Tibial nerve (tissue), 4 donors: ENCODE measurements around the gene ADAM15. TPM values are rescaled to one million over a fixed set of nuclear protein-coding genes. Genes with fewer than 3 reads are reported as not detected.

Experiments used
- DNase-seq, 2 donors: peaks; one replicate each; pipeline ENCODE4 v3.0.0-alpha.2; 2019; ENCODE audit warnings: low spot score in 2 of 2
- H3K27ac ChIP-seq, 4 donors: fragments of 200-600 bp; sonication (generic) in 3 of 4; one replicate each; pipeline ENCODE4 v1.5.1; 2017 to 2019; ENCODE audit warnings: mild to moderate bottlenecking in 1 of 4
- H3K27me3 ChIP-seq, 2 donors: fragments of 200-600 bp; sonication (generic) in 1 of 2; one replicate each; pipeline versions ENCODE4 v1.5.1 to v1.6.0; 2017 to 2019
- H3K36me3 ChIP-seq, 3 donors: fragments of 200-600 bp; sonication (generic); one replicate each; pipeline ENCODE4 v1.5.1; 2018 to 2019
- H3K4me1 ChIP-seq, 4 donors: fragments of 200-600 bp; sonication (generic) in 3 of 4; one replicate each; pipeline ENCODE4 v1.5.1; 2017 to 2019
- H3K4me3 ChIP-seq, 4 donors: fragments of 200-600 bp; sonication (generic) in 3 of 4; one replicate each; pipeline ENCODE4 v1.5.1; 2017 to 2019; ENCODE audit warnings: mild to moderate bottlenecking in 1 of 4, moderate library complexity in 1 of 4
- H3K9me3 ChIP-seq, 4 donors: fragments of 200-600 bp; sonication (generic) in 3 of 4; one replicate each; pipeline ENCODE4 v1.5.1; 2017 to 2019
- EP300 ChIP-seq, 2 donors: sonication (generic); formaldehyde crosslinking; IDR thresholded peaks; one replicate each; pipeline ENCODE4 v1.6.1; 2017; ENCODE audit warnings: antibody characterized with exemption in 2 of 2, mild to moderate bottlenecking in 1 of 2
- POLR2A ChIP-seq, 2 donors: fragments of 450-650 bp; IDR thresholded peaks; one replicate each; pipeline ENCODE4 v1.6.1; 2017; ENCODE audit warnings: antibody characterized with exemption in 2 of 2, mild to moderate bottlenecking in 2 of 2, moderate library complexity in 2 of 2
- WGBS, 2 donors: methylation state at CpG; one replicate each; pipeline ENCODE4 v1.1.5; 2018; 5-methylcytosine and 5-hydroxymethylcytosine counted together
- total RNA-seq, 4 donors: library from RNA; depleted of rRNA; stranded (reverse); fragments of >200 nt; gene quantifications; one replicate each; pipeline ENCODE4 v1.1.0, GENCODE V29; 2016
- TF ChIP-seq, protein P1 (sequence below), 5 experiments: fragments of 200-600 bp in 3 of 5; fragments of 450-650 bp in 2 of 5; sonication (generic) in 3 of 5; IDR thresholded peaks; one replicate each; pipeline ENCODE4 v1.5.1; 2016 to 2019; ENCODE audit warnings: antibody characterized with exemption in 5 of 5, mild to moderate bottlenecking in 3 of 5, moderate library complexity in 2 of 5

Gene ADAM15
- total RNA-seq, 4 donors from 2014 or later, result 111 to 202 (median 168) TPM

DNA sequence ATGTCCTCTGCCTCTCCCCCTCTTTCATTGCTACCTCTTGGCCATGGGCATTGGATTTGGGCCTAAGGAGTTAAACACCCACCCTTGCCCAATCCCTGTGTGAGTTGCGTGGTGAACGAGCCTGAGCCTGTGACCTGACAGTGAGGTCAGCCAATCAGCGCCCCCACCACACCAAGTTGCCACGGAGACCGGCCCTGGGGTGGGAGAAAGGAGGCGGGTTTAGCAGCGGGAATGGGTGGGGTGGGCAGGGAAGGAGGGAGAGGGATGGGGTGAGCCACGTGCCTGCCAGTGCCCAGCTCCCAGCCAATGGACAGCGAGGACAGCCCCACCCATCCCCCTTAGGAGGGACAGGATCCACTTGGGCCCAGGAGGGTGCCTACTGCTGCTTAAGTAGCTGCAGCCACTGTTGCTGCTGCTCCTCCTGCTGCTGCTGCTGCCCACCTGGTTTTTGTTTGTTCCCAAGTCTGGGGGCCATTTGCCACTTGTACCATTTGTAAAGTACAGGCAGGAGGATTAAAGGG lies 39.0 kb upstream of the ADAM15 start:
- peak overlapping the region; percentile 74 to 99 (median 94) for H3K27ac ChIP-seq
- DNase-seq, result peak; percentile 71 to 75
- WGBS, 2 donors, result 3 to 10% methylated on average over 6 to 9 of the region's 9 CpGs
- H3K9me3 ChIP-seq, result no peaks in the 10 kb centered on the region
- H3K36me3 ChIP-seq, result peaks cover 0 to 24% (median 0%) of the 10 kb centered on the region in 3 donors
- TF ChIP-seq, protein P1, sequence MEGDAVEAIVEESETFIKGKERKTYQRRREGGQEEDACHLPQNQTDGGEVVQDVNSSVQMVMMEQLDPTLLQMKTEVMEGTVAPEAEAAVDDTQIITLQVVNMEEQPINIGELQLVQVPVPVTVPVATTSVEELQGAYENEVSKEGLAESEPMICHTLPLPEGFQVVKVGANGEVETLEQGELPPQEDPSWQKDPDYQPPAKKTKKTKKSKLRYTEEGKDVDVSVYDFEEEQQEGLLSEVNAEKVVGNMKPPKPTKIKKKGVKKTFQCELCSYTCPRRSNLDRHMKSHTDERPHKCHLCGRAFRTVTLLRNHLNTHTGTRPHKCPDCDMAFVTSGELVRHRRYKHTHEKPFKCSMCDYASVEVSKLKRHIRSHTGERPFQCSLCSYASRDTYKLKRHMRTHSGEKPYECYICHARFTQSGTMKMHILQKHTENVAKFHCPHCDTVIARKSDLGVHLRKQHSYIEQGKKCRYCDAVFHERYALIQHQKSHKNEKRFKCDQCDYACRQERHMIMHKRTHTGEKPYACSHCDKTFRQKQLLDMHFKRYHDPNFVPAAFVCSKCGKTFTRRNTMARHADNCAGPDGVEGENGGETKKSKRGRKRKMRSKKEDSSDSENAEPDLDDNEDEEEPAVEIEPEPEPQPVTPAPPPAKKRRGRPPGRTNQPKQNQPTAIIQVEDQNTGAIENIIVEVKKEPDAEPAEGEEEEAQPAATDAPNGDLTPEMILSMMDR (IDR thresholded peaks at IDR 0.05), result peak in 1 of 5 experiments; percentile 15
- TF ChIP-seq POLR2A (IDR thresholded peaks at IDR 0.05) (peak in 1 of 2 donors; percentile 82), EP300 (IDR thresholded peaks at IDR 0.05) (peak in 1 of 2 donors; percentile 74)
- H3K4me1 ChIP-seq, result peaks cover 0 to 82% (median 68%) of the 10 kb centered on the region in 4 donors
- H3K4me3 ChIP-seq, result peak overlapping the region in 3 of 4 donors; percentile 16 to 41 (median 17)
- no peaks in the 10 kb centered on the region for H3K27me3 ChIP-seq

DNA sequence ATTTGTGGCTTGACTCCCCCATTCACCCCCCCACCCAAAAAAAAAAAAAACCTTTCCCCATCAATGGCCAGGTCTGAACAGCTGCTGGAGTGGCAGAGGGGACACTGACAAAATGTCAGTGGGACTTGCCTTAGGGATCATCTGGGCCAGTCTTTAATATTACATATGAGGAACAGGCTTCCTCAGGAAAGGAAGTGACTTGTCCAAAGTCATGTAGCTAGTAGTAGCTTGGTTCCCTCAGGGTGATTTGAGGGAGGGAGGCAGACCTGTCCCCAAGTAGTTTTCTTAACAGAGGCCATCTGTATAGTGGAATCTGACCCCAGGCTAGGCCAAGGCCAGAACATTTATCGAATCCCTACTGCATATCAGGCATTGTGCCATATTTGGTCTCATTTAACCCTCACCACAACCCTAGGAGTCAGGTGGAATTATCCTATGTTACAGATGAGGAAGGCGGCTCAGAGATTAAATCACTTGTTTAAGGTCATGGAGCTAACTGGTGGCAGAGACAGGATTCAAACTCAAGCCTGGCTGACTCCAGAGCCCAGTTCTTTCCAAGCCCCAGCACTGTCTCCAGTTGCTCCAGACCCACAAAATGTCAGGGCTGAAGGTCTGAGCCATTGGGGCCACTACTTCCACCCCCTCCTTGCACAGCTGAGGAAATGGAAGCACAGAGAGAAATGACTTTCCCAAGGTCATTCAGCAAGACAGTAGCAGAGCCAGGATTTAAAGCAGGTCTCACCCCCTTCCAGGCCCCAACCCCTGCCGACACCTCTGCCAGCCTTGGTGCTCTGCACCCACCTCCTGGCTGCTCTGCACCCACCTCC lies 38.1 kb upstream of the ADAM15 start:
- Histone ChIP-seq H3K9me3 (no peaks in the 10 kb centered on the region), H3K27ac (peak overlapping the region; percentile 74 to 99 (median 94)), H3K36me3 (peaks cover 0 to 24% (median 0%) of the 10 kb centered on the region in 3 donors), H3K4me1 (peaks cover 0 to 82% (median 66%) of the 10 kb centered on the region in 4 donors), H3K4me3 (peak overlapping the region in 2 of 4 donors; percentile 16 to 41), H3K27me3 (no peaks in the 10 kb centered on the region)
- WGBS, 2 donors, result 66 to 75% methylated on average over 3 of the region's 3 CpGs
- no peak for TF ChIP-seq POLR2A (IDR thresholded peaks at IDR 0.05)
- TF ChIP-seq, protein P1 (IDR thresholded peaks at IDR 0.05), result no peak
- no peak for TF ChIP-seq EP300 (IDR thresholded peaks at IDR 0.05)
- no peak for DNase-seq

- peaks cover 0 to 24% (median 0%) of the 10 kb centered on the region in 3 donors for H3K36me3 ChIP-seq
Observed at GRCh38 chr1:155013632-155014031, 37.5 kb upstream of the ADAM15 start.

DNA sequence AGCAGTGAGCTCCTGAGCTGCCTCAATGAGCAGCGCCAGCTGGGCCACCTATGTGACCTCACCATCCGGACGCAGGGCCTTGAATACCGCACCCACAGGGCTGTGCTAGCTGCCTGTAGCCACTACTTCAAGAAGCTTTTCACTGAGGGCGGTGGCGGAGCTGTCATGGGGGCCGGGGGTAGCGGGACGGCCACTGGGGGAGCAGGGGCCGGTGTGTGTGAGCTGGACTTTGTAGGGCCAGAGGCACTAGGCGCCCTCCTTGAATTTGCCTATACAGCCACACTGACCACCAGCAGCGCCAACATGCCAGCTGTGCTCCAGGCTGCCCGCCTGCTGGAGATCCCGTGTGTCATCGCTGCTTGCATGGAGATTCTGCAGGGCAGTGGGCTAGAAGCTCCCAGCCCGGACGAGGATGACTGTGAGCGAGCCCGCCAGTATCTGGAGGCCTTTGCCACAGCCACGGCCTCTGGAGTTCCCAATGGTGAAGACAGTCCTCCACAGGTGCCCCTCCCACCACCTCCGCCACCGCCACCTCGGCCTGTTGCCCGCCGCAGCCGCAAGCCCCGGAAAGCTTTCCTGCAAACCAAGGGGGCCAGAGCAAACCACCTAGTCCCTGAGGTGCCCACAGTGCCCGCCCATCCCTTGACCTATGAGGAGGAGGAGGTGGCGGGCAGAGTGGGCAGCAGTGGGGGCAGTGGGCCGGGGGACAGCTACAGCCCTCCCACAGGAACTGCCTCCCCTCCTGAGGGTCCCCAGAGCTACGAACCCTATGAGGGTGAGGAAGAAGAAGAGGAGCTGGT lies 36.2 kb upstream of the ADAM15 start:
- H3K4me3 ChIP-seq, result no peak overlapping the region
- 83 to 88% methylated on average over 17 to 26 of the region's 31 CpGs for WGBS, 2 donors
- peaks cover 0 to 82% (median 62%) of the 10 kb centered on the region in 4 donors for H3K4me1 ChIP-seq
- peaks cover 0 to 24% (median 0%) of the 10 kb centered on the region in 3 donors for H3K36me3 ChIP-seq
- no peaks in the 10 kb centered on the region for H3K27me3 ChIP-seq
- TF ChIP-seq EP300 (IDR thresholded peaks at IDR 0.05) (no peak), POLR2A (IDR thresholded peaks at IDR 0.05) (no peak)
- TF ChIP-seq, protein P1 (IDR thresholded peaks at IDR 0.05), result no peak
- no peaks in the 10 kb centered on the region for H3K9me3 ChIP-seq
- no peak for DNase-seq
- peak overlapping the region in 2 of 4 donors; percentile 88 to 99 for H3K27ac ChIP-seq

More at GRCh38 chr1:155013632-155014031, 37.5 kb upstream of the ADAM15 start:
- H3K27ac ChIP-seq, result peak overlapping the region; percentile 74 to 99 (median 94)
- H3K4me3 ChIP-seq, result no peak overlapping the region
- no peak for DNase-seq
- H3K4me1 ChIP-seq, result peaks cover 0 to 82% (median 67%) of the 10 kb centered on the region in 4 donors
- no peaks in the 10 kb centered on the region for H3K27me3 ChIP-seq
- no peak for TF ChIP-seq EP300 (IDR thresholded peaks at IDR 0.05)
- TF ChIP-seq, protein P1 (IDR thresholded peaks at IDR 0.05), result no peak
- no peak for TF ChIP-seq POLR2A (IDR thresholded peaks at IDR 0.05)
- WGBS, 2 donors, result 36 to 51% methylated on average over 8 of the region's 8 CpGs
- H3K9me3 ChIP-seq, result no peaks in the 10 kb centered on the region
